ENCODE results near the gene STK11IP. TPM values are rescaled to one million over a fixed set of nuclear protein-coding genes. Genes with fewer than 3 reads are reported as not detected.

STK11IP gene
- total RNA-seq, 4 donors from 2014 or later: 33.9 to 77.0 (median 72.3) TPM

DNA sequence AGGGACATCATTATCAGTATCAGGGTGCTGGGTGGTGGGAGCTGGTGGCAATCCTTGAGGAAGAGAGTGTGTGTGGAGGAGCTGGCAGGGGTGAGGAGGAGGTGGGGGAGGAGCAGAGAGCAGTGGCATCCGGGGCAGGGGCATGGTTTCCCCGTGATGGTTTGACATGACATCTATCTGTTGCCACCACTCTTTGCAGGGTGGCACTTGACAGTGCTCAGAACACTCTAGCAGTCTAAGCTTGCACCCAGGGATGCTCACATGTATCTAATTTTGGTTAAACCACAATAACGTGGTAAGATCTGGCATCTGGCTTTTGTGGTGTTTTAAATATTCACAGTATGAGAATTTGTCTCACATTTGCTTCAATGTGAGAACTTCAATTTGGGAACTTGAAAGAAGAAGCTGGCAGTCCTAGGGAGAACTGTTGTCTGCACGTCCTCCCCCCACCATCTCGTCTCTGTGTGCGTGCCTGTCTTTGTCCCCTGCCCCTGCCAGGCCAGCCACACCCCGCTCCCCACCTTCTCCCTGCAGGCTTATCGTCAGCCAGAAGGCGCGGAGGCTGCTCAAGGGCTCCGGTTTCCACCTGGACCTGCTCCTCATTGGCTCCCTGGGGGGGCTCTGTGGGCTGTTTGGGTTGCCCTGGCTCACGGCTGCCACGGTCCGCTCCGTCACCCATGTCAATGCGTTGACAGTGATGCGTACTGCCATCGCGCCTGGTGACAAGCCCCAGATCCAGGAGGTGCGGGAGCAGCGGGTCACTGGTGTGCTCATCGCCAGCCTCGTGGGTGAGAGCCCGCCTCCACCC lies 41.5 kb downstream of the STK11IP start:
- TF ChIP-seq, protein P1, sequence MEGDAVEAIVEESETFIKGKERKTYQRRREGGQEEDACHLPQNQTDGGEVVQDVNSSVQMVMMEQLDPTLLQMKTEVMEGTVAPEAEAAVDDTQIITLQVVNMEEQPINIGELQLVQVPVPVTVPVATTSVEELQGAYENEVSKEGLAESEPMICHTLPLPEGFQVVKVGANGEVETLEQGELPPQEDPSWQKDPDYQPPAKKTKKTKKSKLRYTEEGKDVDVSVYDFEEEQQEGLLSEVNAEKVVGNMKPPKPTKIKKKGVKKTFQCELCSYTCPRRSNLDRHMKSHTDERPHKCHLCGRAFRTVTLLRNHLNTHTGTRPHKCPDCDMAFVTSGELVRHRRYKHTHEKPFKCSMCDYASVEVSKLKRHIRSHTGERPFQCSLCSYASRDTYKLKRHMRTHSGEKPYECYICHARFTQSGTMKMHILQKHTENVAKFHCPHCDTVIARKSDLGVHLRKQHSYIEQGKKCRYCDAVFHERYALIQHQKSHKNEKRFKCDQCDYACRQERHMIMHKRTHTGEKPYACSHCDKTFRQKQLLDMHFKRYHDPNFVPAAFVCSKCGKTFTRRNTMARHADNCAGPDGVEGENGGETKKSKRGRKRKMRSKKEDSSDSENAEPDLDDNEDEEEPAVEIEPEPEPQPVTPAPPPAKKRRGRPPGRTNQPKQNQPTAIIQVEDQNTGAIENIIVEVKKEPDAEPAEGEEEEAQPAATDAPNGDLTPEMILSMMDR (IDR thresholded peaks at IDR 0.05): no peak
- no peak for TF ChIP-seq POLR2A (IDR thresholded peaks at IDR 0.05)
- TF ChIP-seq EP300 (IDR thresholded peaks at IDR 0.05): no peak
- Histone ChIP-seq H3K4me3 (no peak overlapping the region), H3K27ac (no peak overlapping the region), H3K36me3 (peaks cover 0 to 18% (median 0%) of the 10 kb centered on the region in 3 donors), H3K9me3 (no peaks in the 10 kb centered on the region), H3K27me3 (no peaks in the 10 kb centered on the region), H3K4me1 (peaks cover 0 to 12% (median 2%) of the 10 kb centered on the region in 4 donors)
- WGBS, 2 donors: 83 to 88% methylated on average over 14 to 20 of the region's 24 CpGs
- DNase-seq (ENCODE audit: low spot score in 2 of 2): no peak

DNA sequence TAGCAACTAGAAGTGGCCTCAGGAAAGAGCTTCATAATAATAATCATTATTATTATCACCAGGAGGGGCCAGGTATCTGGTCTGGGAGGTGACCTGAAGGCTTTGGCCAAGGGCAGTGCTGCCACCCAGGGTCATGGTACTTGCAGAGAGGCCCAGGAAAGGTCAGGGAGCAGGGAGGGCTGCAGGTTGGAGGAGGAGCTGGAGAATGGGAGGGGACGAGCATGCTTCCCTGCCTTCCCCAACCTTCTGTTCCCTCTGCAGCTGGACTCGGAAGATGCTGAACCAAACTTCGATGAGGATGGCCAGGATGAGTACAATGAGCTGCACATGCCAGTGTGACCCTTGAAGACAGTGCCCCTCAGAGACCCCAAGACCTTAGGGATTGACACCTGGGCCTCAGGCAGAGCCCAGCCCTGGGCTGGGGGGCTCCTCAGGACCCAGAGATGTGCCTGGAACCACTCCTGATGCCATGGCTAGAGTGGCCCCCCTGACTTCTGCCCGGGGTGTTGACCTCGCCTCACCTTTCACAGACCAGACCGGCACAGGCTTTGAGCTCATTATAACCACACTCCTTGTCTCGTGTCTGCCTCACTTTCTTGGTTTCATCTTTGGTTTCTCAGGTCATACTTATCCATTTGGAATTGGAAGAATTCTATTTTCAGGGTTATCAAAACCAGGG lies 43.9 kb downstream of the STK11IP start:
- Histone ChIP-seq H3K27me3 (no peaks in the 10 kb centered on the region), H3K4me3 (no peak overlapping the region), H3K27ac (peak overlapping the region in 2 of 4 donors; percentile 45 to 56), H3K36me3 (peaks cover 0 to 5% (median 0%) of the 10 kb centered on the region in 3 donors), H3K4me1 (peaks cover 0 to 16% (median 4%) of the 10 kb centered on the region in 4 donors), H3K9me3 (no peaks in the 10 kb centered on the region)
- WGBS, 2 donors: 71 to 76% methylated on average over 7 of the region's 7 CpGs
- TF ChIP-seq POLR2A (IDR thresholded peaks at IDR 0.05) (no peak), EP300 (IDR thresholded peaks at IDR 0.05) (no peak)
- TF ChIP-seq, protein P1 (IDR thresholded peaks at IDR 0.05): no peak
- DNase-seq (ENCODE audit: low spot score in 2 of 2): no peak

DNA sequence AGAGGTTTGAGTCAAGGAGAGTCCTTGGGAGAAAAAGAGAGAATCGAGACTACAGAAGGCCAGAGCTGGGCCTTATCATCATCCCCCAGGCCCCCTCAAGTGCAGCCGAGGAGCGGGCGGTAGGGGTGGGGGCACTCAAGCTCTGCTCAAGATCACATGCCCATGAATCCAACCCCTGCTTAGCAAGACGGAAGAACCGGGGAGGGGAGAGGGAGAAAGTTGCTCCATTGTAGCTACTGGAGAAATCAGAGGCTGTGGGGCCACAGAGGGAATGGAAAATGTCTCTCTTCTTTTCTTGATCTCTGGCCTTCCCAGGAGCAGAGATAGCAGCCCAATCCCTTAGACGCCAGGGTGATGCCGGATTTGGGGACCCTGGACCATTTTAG lies 44.4 kb downstream of the STK11IP start:
- Histone ChIP-seq H3K4me3 (no peak overlapping the region), H3K27ac (peak overlapping the region in 2 of 4 donors; percentile 45 to 56), H3K36me3 (peaks cover 0 to 5% (median 0%) of the 10 kb centered on the region in 3 donors), H3K27me3 (no peaks in the 10 kb centered on the region), H3K9me3 (no peaks in the 10 kb centered on the region), H3K4me1 (peaks cover 0 to 16% (median 4%) of the 10 kb centered on the region in 4 donors)
- TF ChIP-seq EP300 (IDR thresholded peaks at IDR 0.05): no peak
- no peak for TF ChIP-seq POLR2A (IDR thresholded peaks at IDR 0.05)
- TF ChIP-seq, protein P1 (IDR thresholded peaks at IDR 0.05): no peak
- WGBS, 2 donors: 45 to 57% methylated on average over 8 of the region's 8 CpGs
- no peak for DNase-seq (ENCODE audit: low spot score in 2 of 2)

DNA sequence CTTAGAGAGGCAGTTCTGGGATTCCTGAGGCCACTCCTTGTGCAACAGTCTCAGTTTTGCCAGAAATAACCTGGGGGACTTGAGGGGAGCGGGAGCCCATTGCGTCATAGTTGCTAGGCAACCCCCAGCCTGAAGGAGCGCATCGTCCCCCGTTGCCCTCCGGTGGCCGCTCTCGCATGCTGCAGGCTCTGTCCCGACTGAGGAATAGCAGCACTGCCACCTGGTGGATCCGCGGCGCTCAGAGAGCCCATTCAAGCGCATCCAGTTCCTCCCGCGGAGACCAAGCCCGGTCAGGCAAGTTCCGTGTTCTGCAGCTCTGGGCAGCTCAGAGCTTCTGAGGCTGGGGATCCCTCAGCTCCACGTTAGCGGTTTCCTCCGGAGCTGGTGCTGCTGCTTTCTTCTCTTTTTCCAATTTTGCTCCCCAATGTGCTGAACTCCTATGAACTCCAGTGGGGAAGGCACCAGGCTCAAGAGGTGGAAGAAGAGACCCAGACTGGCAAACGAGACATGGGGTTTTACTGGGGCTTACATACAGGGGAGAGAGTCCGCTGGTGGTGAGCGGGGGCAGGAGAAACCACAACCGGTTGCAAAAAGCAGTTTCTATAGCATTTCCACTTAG lies 44.9 kb downstream of the STK11IP start:
- peak overlapping the region in 1 of 4 donors; percentile 56 for H3K27ac ChIP-seq
- DNase-seq (ENCODE audit: low spot score in 2 of 2): peak; percentile 95 to 97
- H3K4me1 ChIP-seq: peaks cover 0 to 16% (median 4%) of the 10 kb centered on the region in 4 donors
- WGBS, 2 donors: 9% methylated on average over 15 to 16 of the region's 24 CpGs
- peaks cover 0 to 3% (median 0%) of the 10 kb centered on the region in 3 donors for H3K36me3 ChIP-seq
- TF ChIP-seq POLR2A (IDR thresholded peaks at IDR 0.05) (no peak), EP300 (IDR thresholded peaks at IDR 0.05) (peak; percentile 52 to 91)
- TF ChIP-seq, protein P1 (IDR thresholded peaks at IDR 0.05): peak; percentile 99 to 100 (median 100)
- H3K4me3 ChIP-seq: no peak overlapping the region
- H3K27me3 ChIP-seq: no peaks in the 10 kb centered on the region
- no peaks in the 10 kb centered on the region for H3K9me3 ChIP-seq

Data from tibial nerve (tissue), 4 donors.